KMS-11 (cell line): ENCODE data around the gene NSL1.
A peak's percentile ranks its signal among the peaks of the same experiment; 100 is the strongest.

Experiments used
- H2AFZ ChIP-seq: fragments of 200-600 bp; sonication (generic); 2 replicates; pipeline ENCODE4 v1.6.1; 2016; ENCODE audit warnings: antibody characterized with exemption, mixed run types, low read depth
- H3K27ac ChIP-seq: fragments of 200-600 bp; sonication (generic); 2 replicates; pipeline ENCODE4 v1.6.1; 2016; ENCODE audit warnings: mild to moderate bottlenecking, mixed run types
- H3K27me3 ChIP-seq: fragments of 200-600 bp; sonication (generic); 2 replicates; pipeline ENCODE4 v1.6.1; 2017; ENCODE audit warnings: mild to moderate bottlenecking, low read depth, mixed run types, moderate library complexity; ENCODE audit not compliant: insufficient read depth
- H3K36me3 ChIP-seq: fragments of 200-600 bp; sonication (generic); 2 replicates; pipeline ENCODE4 v1.6.1; 2017; ENCODE audit warnings: mild to moderate bottlenecking, mixed run types; ENCODE audit not compliant: insufficient read depth
- H3K4me1 ChIP-seq: fragments of 200-600 bp; sonication (generic); 2 replicates; pipeline ENCODE4 v1.6.1; 2016; ENCODE audit warnings: mild to moderate bottlenecking, low read depth, mixed run types; ENCODE audit not compliant: poor library complexity, severe bottlenecking
- H3K4me2 ChIP-seq: fragments of 200-600 bp; sonication (generic); 2 replicates; pipeline ENCODE4 v1.7.0; 2016; ENCODE audit warnings: mild to moderate bottlenecking, mixed run types
- H3K4me3 ChIP-seq: fragments of 200-600 bp; sonication (generic); IDR thresholded peaks from 2 replicates; pipeline ENCODE4 v1.6.1; 2017; ENCODE audit warnings: low read depth, low read length, mixed read lengths; ENCODE audit not compliant: insufficient read depth
- H3K79me2 ChIP-seq: fragments of 200-600 bp; sonication (generic); 2 replicates; pipeline ENCODE4 v1.6.1; 2016; ENCODE audit warnings: low read depth, mixed run types; ENCODE audit not compliant: insufficient read depth
- H3K9ac ChIP-seq: fragments of 200-600 bp; sonication (generic); 2 replicates; pipeline ENCODE4 v1.6.1; 2016; ENCODE audit warnings: mild to moderate bottlenecking, mixed run types
- H4K20me1 ChIP-seq: fragments of 200-600 bp; sonication (generic); 2 replicates; pipeline ENCODE4 v1.6.1; 2016; ENCODE audit warnings: mild to moderate bottlenecking, mixed run types; ENCODE audit not compliant: insufficient read depth
- TF ChIP-seq, protein P1 (sequence below): fragments of 200-600 bp; sonication (generic); conservative IDR thresholded peaks from 2 replicates; pipeline ENCODE4 v1.6.1; 2017; ENCODE audit warnings: low read depth, mild to moderate bottlenecking, antibody characterized with exemption, low read length, moderate library complexity, mixed read lengths

The NSL1 gene

DNA sequence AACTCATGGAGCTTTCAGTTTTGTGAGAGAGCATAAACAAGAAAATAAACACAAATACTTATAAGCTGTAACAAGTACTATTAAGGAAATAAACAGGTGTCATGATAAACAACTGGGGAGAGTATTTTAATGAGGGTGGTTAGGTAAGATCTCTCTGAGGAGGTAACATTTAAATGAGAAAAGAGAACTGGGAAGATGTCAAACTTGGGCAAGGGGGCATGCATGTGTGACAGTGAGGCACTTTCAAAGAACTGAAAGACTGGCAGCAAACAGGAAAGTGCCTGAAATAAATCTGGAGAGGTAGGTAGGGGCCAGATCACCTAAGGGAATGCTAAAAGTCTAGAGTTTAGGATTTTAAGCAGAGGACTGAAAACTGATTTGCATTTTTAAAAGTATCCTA lies 37.8 kb downstream of the NSL1 start:
- H3K4me3 ChIP-seq: no peak overlapping the region
- H3K4me2 ChIP-seq: peak overlapping the region; percentile 77
- H3K4me1 ChIP-seq: peaks cover 59% of the 10 kb centered on the region
- TF ChIP-seq, protein P1, sequence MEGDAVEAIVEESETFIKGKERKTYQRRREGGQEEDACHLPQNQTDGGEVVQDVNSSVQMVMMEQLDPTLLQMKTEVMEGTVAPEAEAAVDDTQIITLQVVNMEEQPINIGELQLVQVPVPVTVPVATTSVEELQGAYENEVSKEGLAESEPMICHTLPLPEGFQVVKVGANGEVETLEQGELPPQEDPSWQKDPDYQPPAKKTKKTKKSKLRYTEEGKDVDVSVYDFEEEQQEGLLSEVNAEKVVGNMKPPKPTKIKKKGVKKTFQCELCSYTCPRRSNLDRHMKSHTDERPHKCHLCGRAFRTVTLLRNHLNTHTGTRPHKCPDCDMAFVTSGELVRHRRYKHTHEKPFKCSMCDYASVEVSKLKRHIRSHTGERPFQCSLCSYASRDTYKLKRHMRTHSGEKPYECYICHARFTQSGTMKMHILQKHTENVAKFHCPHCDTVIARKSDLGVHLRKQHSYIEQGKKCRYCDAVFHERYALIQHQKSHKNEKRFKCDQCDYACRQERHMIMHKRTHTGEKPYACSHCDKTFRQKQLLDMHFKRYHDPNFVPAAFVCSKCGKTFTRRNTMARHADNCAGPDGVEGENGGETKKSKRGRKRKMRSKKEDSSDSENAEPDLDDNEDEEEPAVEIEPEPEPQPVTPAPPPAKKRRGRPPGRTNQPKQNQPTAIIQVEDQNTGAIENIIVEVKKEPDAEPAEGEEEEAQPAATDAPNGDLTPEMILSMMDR: no peak
- H3K27ac ChIP-seq: peak overlapping the region; percentile 75
- peak overlapping the region; percentile 36; the same call in 1 of the 2 replicates for H3K9ac ChIP-seq
- no peak overlapping the region for H2AFZ ChIP-seq
- no peaks in the 10 kb centered on the region for H4K20me1 ChIP-seq
- H3K36me3 ChIP-seq: no peaks in the 10 kb centered on the region
- no peaks in the 10 kb centered on the region for H3K79me2 ChIP-seq
- no peaks in the 10 kb centered on the region for H3K27me3 ChIP-seq

GRCh38 chr1:212752934-212753497 lies 38.6 kb downstream of the NSL1 start:
- Histone ChIP-seq H4K20me1 (no peaks in the 10 kb centered on the region), H3K27ac (peak overlapping the region; percentile 75), H3K4me1 (peaks cover 59% of the 10 kb centered on the region), H3K4me3 (peak overlapping the region; percentile 87), H3K36me3 (no peaks in the 10 kb centered on the region), H3K27me3 (no peaks in the 10 kb centered on the region), H3K9ac (peak overlapping the region; percentile 36; the same call in 1 of the 2 replicates), H2AFZ (peak overlapping the region; percentile 10; the same call in 1 of the 2 replicates), H3K4me2 (peak overlapping the region; percentile 77), H3K79me2 (peaks cover 3% of the 10 kb centered on the region; the same call in 1 of the 2 replicates)
- TF ChIP-seq, protein P1: no peak

DNA sequence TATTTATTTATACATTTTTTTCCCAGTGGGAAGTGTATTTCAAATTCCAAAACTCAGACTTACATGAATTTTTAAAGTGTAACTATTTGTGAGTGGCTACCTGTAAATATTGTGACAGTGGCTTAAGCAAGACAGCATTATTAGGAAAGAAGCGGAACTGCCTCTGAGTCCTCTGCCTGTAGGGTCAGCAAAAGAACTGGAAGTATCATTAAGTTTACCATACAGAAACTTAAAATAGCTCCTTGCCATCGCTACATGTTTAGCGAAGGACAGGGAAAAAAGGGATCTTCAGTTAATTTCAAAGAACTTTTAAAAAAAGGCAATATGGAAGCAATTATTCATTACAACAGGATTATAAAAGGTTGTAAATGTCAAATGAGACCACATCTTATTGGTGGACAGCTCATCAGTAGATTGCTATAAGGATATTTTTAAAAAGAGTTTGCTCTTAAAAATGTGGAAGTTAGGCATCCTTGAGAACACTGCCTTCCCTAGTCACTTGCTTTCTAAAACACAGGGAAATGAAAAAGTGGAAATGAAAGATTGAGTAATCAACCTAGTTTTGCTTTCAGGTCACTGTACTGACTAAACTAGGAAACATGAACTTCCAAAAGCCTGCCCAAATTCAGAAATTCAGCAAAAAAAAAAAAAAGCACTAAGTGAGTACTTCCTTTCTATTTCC lies 39.2 kb downstream of the NSL1 start:
- peak overlapping the region; percentile 77 for H3K4me2 ChIP-seq
- H3K9ac ChIP-seq: peak overlapping the region; percentile 36; the same call in 1 of the 2 replicates
- H3K27me3 ChIP-seq: no peaks in the 10 kb centered on the region
- H2AFZ ChIP-seq: peak overlapping the region; percentile 10; the same call in 1 of the 2 replicates
- H3K36me3 ChIP-seq: no peaks in the 10 kb centered on the region
- H4K20me1 ChIP-seq: no peaks in the 10 kb centered on the region
- H3K79me2 ChIP-seq: peaks cover 3% of the 10 kb centered on the region; the same call in 1 of the 2 replicates
- H3K4me1 ChIP-seq: peaks cover 59% of the 10 kb centered on the region
- H3K27ac ChIP-seq: peak overlapping the region; percentile 75
- TF ChIP-seq, protein P1: no peak
- peak overlapping the region; percentile 87 for H3K4me3 ChIP-seq

GRCh38 chr1:212749821-212750535 lies 41.6 kb downstream of the NSL1 start:
- H3K27ac ChIP-seq: no peak overlapping the region
- H3K4me1 ChIP-seq: peaks cover 57% of the 10 kb centered on the region
- no peaks in the 10 kb centered on the region for H3K36me3 ChIP-seq
- TF ChIP-seq, protein P1: peak; percentile 99
- H3K9ac ChIP-seq: no peak overlapping the region
- no peaks in the 10 kb centered on the region for H3K27me3 ChIP-seq
- peaks cover 3% of the 10 kb centered on the region; the same call in 1 of the 2 replicates for H3K79me2 ChIP-seq
- H4K20me1 ChIP-seq: no peaks in the 10 kb centered on the region
- no peak overlapping the region for H2AFZ ChIP-seq
- no peak overlapping the region for H3K4me2 ChIP-seq
- no peak overlapping the region for H3K4me3 ChIP-seq
